Measurements from ENCODE around the gene KIF16B.

DNA sequence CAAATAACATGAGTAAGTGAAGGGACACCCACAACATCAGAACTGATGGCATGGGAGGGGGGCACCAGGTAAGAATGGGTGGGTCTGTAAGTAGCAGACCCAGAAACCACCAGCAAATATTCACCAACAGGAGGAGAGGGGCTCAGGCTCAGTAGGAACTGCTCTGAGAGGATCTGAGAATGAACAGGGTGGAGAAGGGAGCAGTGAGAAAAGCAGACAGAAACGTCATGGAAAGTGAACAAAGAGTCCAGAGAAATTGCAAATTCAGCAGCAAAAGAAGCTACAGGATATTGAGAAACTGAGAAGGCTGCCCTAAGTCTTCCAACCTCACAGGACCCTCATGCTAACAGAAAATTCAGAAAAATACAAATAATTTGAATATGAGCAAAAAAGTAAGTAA is 121.3 kb downstream of the KIF16B start:
- TF ChIP-seq, protein P1, sequence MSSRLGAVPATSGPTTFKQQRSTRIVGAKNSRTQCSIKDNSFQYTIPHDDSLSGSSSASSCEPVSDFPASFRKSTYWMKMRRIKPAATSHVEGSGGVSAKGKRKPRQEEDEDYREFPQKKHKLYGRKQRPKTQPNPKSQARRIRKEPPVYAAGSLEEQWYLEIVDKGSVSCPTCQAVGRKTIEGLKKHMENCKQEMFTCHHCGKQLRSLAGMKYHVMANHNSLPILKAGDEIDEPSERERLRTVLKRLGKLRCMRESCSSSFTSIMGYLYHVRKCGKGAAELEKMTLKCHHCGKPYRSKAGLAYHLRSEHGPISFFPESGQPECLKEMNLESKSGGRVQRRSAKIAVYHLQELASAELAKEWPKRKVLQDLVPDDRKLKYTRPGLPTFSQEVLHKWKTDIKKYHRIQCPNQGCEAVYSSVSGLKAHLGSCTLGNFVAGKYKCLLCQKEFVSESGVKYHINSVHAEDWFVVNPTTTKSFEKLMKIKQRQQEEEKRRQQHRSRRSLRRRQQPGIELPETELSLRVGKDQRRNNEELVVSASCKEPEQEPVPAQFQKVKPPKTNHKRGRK (CRISPR knock-in tag; IDR thresholded peaks at IDR 0.05; ENCODE audit: borderline replicate concordance), result no peak
- TF ChIP-seq CREM (CRISPR knock-in tag; IDR thresholded peaks at IDR 0.05) (no peak), CTCF (IDR thresholded peaks at IDR 0.05) (no peak), ZNF138 (CRISPR knock-in tag; conservative IDR thresholded peaks at IDR 0.05) (no peak), NFYB (CRISPR knock-in tag; conservative IDR thresholded peaks at IDR 0.05; ENCODE audit: low read depth) (no peak), ZNF281 (CRISPR knock-in tag; IDR thresholded peaks at IDR 0.05) (no peak), CREB1 (CRISPR knock-in tag; IDR thresholded peaks at IDR 0.05) (no peak)
- TF ChIP-seq, protein P2, sequence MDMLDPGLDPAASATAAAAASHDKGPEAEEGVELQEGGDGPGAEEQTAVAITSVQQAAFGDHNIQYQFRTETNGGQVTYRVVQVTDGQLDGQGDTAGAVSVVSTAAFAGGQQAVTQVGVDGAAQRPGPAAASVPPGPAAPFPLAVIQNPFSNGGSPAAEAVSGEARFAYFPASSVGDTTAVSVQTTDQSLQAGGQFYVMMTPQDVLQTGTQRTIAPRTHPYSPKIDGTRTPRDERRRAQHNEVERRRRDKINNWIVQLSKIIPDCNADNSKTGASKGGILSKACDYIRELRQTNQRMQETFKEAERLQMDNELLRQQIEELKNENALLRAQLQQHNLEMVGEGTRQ (CRISPR knock-in tag; IDR thresholded peaks at IDR 0.05), result no peak

Data from WTC11 (cell line).